ENCODE results near the gene PGAP1.

Gene PGAP1, protein sequence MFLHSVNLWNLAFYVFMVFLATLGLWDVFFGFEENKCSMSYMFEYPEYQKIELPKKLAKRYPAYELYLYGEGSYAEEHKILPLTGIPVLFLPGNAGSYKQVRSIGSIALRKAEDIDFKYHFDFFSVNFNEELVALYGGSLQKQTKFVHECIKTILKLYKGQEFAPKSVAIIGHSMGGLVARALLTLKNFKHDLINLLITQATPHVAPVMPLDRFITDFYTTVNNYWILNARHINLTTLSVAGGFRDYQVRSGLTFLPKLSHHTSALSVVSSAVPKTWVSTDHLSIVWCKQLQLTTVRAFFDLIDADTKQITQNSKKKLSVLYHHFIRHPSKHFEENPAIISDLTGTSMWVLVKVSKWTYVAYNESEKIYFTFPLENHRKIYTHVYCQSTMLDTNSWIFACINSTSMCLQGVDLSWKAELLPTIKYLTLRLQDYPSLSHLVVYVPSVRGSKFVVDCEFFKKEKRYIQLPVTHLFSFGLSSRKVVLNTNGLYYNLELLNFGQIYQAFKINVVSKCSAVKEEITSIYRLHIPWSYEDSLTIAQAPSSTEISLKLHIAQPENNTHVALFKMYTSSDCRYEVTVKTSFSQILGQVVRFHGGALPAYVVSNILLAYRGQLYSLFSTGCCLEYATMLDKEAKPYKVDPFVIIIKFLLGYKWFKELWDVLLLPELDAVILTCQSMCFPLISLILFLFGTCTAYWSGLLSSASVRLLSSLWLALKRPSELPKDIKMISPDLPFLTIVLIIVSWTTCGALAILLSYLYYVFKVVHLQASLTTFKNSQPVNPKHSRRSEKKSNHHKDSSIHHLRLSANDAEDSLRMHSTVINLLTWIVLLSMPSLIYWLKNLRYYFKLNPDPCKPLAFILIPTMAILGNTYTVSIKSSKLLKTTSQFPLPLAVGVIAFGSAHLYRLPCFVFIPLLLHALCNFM

DNA sequence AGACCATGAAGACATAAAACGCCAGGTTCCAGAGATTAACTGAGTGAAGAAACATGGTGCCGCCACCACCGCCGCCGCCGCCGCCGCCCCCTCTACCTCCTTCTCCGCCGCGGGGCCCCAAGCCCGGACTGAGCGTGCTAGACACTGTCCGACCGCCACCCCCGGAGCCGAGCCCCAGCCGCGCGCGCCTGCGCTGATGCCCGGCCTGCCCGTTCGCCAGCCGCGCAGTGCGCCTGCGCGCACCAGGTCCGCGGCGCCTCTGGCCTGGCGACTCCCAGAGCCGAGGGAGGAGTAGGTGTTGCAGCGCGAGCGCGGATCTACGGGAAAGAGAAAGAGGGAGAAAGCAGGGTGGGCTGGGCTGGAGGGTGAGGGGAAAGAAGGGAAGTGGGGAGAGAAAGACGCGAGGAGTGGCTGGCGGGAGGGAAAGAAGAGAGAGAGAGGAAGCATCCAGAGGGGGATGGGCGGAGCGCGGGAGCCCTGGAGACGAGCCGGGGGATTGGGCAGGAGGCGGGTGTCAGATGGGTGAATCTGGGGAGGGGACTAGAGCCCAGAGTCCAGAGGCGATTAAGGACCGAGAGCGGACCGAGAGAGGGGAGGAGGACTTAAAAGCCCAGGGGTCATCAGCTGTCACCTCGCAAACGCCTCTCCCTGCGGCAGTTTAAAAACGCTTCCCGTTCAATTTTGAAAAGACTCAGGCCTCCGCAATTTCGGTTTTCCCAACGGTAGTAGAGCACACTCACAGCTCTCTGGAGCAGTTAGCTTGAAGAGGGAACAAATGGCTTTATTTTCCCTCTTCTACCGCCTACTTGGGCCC lies at the start of gene PGAP1:
PGAP1 (minus strand) TSS at position 146 of the 814 bp plus-strand sequence; CDS start at position 55, 91 bp downstream.
- peak; percentile 99 for DNase-seq

DNA sequence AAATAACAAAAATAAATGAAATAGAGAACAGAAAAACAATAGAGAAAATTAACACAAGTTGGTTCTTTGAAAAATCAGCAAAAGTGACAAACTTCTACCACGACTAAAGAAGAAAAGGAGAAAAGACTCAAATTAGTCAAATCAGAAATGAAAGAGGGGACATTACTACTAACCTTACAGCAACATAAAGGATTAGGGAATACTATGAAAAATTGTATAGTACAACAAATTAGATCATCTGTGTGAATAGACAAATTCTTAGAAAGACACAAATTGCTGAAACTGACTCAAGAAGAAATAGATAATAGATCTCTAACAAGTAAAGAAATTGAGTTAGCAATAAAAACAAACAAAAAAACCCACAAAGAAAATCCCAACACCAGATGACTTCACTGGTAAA lies 48.5 kb upstream of the PGAP1 start:
- no peak for DNase-seq

DNA sequence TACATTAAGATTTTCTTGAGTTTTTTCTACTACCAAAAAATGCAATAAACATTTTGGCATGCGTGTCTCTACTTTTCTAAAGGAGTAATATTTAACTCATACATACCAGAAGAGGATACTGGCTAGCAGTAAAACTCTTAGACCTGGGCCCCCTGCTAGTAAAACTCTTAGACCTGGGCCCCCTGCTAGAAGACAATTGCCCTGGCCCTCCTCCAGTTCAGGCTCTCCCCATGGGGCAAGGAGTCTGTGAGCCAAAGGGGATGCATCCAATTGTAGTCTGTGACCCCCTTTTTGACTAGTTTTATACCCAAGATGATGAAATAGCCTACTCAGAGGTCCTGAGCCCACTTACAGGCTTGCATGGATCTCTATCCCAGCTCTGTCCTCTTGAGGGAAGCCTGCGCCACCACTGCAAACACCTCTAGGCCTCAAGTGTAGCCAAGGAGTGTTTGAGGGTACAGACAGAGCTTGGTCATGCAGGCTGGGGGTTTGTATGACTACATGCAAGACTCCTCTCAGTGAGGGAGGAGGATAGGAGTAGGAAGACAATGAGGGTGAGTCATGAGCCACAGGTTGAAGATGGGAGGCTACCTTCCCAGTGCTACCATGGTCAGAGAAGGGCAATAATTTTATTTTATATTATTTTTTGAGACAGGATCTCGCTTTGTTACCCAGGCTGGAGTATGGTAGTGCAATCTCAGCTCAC lies 45.2 kb upstream of the PGAP1 start:
- no peak for DNase-seq

DNA sequence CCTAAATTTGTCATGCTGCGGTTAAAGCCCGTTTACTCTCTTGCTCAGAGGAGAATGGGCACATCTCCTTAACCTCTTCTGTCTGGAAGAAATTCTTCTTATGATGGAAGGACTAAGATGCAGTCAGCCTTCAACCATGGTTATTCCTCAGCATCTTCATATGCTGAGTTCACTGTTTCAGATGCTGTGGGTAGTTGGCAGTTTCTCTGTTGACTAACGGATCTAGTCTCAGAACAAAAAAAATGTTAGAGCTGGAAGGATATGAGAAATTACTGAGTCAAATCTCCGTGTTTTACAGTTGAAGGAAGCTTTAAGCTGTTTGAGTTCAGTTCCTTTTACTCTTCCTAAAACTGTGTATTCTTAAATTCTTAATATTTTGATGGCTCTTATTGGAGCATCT lies 43.6 kb upstream of the PGAP1 start:
- DNase-seq, result no peak

DNA sequence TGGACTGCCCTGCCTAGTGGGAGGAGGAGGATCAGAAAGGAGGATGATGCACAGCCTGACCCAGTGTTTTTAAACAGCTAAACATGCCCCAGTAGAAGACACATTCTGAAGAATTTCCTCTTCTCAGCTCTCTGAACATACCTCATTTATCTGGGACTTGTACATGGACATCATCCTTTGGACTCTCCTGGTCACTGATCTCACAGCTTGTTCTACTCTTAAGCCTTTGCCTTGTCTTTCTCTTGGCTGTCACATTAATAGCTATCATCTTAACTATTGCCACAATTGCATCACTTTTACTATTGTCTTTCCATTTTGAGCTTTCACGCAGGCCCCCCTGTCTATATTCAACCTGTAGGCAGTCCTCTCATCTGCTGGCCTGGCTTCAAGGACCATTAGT lies 42.0 kb upstream of the PGAP1 start:
- DNase-seq, result no peak

DNA sequence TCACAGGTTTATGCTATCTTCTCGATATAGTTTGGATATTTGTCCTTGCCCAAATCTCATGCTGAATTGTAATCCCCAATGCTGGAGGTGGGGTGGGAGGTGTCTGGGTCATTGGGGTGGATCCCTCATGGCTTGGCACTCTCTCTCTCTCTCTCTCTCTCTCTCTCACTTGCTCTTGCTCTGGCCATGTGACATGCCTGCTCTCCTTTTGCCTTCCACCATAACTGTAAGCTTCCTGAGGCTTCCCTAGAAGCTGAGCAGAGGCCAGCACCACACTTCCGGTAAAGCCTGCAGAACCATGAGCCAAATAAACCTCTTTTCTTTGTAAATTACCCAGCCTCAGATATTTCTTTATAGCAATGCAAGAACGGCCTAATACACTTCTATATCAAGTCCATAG lies 41.3 kb upstream of the PGAP1 start:
- no peak for DNase-seq

DNA sequence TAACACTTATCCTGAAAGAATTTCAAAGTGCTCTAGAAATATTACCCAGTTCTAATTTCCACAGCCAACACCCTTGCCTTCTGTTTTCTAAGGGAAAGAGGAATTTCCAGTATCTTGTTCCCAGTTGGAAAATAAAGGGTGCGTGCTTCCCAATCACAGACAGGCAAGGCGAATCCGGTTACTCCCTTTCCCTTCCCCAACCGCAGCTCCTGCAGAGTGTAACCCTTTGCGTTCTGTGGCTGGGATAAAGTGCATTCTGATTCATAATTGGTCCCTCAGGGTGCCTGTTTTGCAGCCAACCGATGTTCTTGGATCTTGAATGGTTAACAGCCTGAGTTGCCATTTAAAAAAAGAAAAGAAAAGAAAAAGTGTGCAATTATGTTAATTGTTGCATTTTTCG lies 40.6 kb upstream of the PGAP1 start:
- no peak for DNase-seq

DNA sequence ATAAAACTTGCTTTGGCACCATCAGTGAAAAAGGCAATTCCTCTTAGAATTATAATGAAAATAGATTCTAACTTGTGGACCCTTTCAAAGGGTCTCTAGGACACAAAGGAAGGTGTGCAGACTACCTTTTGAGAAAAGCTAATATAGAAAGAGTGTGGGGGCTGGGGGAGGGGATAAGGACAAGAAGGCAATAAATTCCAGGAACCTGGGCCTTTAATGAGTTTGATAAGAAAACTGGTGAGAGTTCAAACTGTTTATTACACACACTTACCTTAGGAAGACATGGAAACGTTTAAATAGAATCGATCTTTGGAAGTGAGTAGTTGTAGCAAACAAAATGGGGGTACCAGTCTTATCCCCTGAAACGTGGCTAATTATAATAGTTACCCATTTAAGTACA lies 39.6 kb upstream of the PGAP1 start:
- no peak for DNase-seq

DNA sequence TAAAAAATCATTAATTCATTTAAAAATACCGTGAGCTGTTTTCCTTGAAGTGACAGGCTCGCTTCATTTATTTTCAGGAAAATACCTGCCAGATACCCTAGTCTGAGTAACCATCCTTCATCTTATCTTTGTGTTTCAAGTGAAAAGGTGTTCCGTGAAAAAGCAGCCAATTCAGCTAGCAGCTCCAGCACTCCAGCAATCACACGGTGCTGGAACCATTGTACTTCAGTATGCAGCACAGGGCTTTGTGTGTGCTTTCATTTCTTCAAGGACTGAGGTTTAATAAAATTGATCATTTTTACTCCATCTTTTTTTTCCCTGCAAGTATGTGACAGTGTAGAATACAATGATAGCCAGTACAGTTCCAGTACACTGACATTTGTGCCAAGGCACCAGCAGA lies 39.1 kb upstream of the PGAP1 start:
- no peak for DNase-seq

DNA sequence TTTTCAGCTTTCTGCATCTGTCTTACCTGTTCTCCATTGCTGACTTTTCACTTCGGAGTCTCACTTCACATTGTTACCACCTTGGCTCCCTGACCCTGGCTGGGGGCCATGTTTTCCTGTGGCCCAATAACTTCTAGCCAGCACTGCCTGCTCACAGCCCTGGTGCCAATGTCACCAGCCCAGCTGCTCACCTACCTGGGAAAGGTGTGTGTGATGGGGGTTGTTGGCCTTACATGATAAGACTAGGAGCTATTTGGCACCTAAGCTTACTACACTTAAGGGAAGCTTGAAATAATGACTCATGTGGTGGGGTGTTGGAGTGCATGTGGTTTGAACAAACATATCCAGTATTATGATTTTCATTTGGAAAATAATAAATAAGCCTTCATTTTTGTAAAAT lies 37.5 kb upstream of the PGAP1 start:
- DNase-seq, result no peak

DNA sequence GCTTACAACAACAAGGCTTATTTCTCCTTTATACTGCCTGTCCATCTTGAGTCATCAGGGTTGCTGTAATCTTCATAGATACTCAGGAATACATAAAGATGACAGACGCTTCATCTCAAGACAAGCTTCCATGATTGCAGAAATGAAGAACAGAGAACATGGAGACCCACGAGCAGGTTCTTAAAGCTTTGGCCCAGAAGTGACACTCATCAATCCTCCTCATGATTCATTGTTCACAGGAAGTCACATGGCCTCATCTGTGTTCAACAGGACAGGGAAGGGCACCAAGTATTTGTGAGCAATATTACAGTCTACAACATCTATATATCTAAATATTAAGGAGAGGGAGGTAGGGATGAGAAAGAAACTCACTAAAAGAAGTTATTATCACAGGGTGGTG lies 36.5 kb upstream of the PGAP1 start:
- no peak for DNase-seq

DNA sequence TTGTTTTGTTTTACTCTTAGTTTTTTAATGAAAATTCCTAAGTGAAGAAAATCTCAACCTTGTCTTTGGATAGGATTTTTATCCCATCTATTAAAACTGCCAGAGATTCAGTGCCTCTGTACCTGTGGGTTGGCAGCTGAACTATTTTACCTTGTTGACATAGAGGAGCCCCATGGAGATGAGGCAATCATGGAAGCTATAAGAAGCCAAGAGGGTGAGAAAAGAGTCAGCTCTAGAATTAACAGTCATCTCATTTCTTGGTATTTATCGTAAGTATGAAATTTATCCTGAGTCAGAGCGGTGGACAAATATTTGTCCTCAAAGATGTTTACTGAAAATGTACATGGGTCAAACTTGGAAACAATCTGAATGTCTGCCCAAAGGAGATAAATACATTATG lies 35.8 kb upstream of the PGAP1 start:
- DNase-seq, result no peak

DNA sequence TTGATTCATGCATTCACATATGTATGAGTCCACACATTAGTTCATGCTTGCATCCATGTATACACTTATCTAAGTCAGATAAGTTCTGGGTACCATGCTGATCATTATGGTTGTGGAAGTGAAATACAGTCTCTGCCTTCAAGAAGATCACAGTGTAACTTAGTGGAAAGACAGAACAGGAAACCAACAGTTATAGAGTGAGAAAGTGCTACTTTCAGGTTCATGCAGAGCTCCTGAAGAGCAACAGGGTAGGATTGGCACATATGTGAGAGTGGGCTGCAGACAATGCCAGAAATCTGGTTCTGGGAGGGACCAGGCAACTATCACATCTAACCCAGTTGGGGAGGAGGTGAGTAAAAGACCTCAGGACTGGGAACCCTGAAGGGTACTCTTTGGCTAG lies 35.4 kb upstream of the PGAP1 start:
- DNase-seq, result no peak

DNA sequence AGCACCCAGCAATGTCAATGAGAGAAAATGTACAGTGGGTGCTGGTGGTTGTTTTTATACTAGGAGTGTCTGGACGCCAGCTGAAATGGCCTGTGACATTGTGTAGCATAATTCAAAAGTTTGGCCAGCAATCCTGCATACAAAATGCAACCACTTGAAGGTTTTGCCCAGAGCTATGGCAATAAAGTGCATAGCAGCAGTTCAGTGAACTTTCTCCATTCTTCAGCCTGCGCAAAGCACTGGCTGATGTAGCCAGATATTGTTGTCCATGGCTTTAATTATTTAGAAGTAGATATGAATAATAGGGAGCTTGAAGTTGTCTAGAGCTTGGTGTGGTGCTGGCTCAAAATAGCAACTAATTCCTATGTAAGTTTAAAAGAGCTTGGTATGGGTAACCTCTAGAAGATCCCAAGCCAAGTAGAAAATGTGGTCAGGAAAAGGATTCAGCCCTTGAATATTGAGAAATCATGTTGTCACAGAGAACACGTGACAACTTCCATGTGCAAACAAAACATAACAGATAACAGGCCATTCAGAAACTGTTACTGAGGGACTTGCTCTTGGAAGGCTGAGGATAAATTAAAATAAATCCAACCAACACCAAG lies 33.3 kb upstream of the PGAP1 start:
- DNase-seq, result no peak

DNA sequence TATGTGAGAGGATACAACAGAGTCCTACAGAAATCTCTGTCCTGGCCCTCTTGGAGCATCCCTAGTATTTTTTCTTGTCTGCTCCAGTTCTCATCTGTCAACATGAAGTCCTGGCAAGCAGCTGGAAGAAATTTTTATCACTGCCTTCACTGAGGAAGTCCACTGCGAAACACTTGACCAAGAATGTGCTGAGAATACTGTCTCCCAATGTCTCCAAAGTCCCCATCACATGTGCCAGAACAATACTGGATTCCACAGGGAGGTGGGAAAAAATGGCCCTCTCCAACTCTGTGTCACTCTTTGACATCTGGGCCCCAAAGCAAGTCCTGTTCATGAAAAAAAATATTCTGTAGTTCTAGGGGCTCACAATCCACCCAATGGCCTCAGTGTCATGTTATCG lies 32.8 kb upstream of the PGAP1 start:
- no peak for DNase-seq

DNA sequence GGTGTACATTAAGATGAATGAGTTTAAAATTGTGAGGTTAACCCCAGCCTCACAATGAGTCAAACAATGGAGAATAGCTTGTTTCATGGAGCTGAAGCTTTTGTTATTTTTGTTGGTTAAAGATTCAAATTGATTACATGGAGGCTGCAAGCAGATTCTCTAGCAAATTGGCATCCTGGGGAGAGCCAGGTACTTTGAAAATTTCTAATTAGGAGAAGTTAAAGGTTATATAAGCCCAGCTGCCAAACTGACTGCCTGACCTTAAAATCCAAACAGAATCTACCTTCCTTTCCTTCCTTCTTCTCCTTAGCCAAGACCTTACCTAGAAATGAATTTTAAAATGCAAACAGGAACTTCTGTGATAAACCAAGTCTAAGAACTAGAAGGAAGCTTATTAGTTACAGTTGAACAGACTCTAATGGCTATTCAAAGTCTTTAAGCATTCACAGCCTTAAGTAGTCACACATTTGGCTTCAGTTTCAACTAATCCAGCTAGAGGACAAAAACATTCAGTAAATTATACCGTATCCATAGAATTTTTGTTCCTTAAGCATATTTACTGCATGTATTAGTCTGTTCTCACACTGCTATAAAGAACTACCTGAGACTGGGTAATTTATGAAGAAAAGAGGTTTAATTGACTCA lies 31.5 kb upstream of the PGAP1 start:
- DNase-seq, result no peak

DNA sequence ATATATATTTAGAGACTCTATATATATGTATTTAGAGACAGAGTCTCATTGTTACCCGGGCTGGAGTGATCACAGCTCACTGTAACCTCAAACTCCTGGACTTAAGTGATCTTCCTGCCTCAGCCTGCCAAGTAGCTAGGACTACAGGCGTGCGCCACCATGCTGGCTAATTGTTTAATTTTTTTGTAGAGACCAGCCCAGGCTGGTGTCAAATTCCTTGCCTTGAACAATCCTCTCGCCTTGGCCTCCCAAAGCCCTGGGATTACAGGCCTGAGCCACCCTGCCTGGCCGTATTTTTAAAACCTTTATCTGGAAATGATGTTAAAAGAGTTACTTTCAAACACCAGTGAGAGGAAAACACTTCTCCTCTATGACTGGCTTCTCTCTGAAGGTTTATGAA lies 30.9 kb upstream of the PGAP1 start:
- no peak for DNase-seq

DNA sequence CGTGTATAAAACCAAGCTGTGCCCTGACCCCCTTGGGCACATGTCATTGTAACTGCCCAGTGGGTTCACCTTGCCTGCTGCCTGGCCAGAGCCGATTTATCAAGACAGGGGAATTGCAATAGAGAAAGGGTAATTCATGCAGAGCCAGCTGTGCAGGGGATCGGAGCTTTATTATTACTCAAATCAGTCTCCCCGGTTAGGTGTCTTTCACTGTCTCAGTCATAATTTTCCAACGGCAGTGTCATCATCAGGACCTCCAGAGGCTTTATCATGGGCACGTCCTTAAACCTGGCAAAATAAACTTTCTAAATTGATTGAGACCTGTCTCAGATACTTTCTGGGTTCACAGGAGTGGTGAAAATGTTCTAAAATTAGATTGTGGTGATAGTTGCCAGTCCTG lies 29.6 kb upstream of the PGAP1 start:
- no peak for DNase-seq

DNA sequence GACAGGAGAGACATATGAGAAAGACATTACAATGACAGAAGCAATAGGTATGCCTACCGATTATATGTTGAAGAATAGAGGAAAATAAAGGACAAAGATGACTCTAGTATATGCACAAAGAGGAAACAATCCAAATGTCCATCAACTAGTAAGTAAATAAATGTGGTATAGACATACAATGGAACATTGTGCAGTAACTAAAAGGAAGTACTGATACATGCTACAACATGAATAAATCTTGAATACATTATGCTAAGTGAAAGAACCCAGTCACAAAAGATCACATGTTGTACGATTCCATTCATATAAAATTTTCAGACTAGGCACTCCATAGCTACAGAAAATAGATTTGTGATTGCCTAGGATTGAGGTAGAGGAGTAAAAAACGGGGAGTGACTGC lies 28.5 kb upstream of the PGAP1 start:
- DNase-seq, result no peak

DNA sequence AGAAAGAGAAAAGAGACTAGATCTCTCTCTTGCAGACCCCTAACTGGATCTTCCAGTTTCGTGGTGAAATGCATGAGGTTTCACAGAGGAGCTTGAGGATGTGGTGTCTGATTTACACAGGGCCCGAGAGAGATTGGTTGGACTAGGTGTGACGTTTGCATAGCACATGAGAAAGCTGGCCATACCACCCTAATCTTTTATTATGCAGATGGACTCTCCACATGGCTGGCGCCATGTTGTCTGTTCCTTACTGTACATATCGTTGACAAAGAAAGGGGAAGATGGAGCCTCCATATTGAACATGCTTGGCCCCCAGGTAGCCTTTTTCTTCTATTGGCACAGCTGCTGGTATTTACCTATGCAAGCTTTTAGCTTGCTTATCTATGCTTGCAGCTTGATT lies 27.5 kb upstream of the PGAP1 start:
- no peak for DNase-seq

DNA sequence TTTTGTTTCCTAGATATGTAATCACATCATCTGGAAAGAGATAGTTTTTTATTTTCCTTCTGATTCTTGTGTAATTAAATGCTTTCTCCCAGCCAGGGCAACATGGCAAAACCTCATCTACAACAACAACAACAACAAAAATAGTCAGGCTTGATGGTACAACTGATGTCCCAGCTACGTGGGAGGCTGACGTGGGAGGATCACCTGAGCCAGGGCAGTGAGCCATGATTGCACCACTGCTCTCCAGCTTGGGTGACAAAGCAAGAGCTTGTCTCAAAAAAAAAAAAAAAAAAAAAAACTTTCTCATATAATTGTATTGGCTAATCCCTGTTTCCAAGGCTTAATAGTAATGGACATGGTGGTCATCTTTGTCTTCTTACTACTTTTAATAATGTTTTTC lies 26.4 kb upstream of the PGAP1 start:
- no peak for DNase-seq

DNA sequence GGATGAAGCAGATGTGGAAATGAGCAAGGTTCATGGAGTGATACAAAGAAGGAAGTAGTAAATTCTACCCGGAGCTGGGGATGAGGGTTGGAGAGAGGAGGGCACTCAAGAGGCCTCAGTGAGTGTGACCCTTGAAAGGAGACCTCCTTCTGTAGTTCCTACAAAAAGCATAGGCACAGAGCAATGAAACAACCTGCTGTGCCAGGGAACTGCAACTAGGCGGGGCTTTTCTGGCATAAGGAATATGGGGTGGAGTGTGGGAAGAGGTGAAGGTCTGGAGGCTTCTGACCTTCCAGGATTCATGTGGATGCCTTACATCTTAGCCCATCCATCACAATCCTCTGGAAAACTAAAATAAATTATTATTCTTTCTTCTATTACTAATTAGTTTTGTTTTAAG lies 25.5 kb upstream of the PGAP1 start:
- DNase-seq, result no peak
